K562 (cell line): ENCODE data around the gene DCAF5. TPM values are rescaled to one million over a fixed set of nuclear protein-coding genes. Genes with fewer than 3 reads are reported as not detected.

Experiments
- ARHGAP35 ChIP-seq: fragments of 450-650 bp; IDR thresholded peaks from 2 replicates; pipeline ENCODE4 v1.6.1; 2018; ENCODE audit not compliant: partially characterized antibody
- ATF7 ChIP-seq: fragments of 450-650 bp; IDR thresholded peaks from 2 replicates; pipeline ENCODE4 v1.7.1; 2014; ENCODE audit warnings: mild to moderate bottlenecking, moderate library complexity
- CHD1 ChIP-seq: fragments of 200-600 bp; sonication (generic); IDR thresholded peaks from one replicate; pipeline ENCODE4 v1.6.1; 2012; ENCODE audit warnings: mild to moderate bottlenecking, moderate library complexity, low read length, inconsistent platforms
- FOXA3 ChIP-seq, 2 experiments: fragments of 450-650 bp in 1 of 2; sonication (generic) in 1 of 2; formaldehyde crosslinking; IDR thresholded peaks in 1 of 2; conservative IDR thresholded peaks in 1 of 2; 2 replicates each; pipeline versions ENCODE4 v1.4.0 to v1.8.0; 2020 to 2022; ENCODE audit warnings: mild to moderate bottlenecking in 2 of 2, missing genetic modification reagents in 1 of 2
- IFI16 ChIP-seq: fragments of 250-450 bp; sonication (Bioruptor Pico); IDR thresholded peaks from 2 replicates; pipeline ENCODE4 v2.1.2; 2022; ENCODE audit warnings: mild to moderate bottlenecking, inconsistent platforms
- KDM5B ChIP-seq: fragments of 200-600 bp; sonication (generic); IDR thresholded peaks from 2 replicates; pipeline ENCODE4 v1.6.1; 2012; ENCODE audit warnings: low read depth, mild to moderate bottlenecking, moderate library complexity, low read length, control low read depth, inconsistent platforms; ENCODE audit not compliant: insufficient replicate concordance
- KLF1 ChIP-seq: fragments of 450-650 bp; IDR thresholded peaks from 2 replicates; pipeline ENCODE4 v1.6.1; 2016; ENCODE audit warnings: missing genetic modification characterization, missing compliant biosample characterization
- MIER1 ChIP-seq: fragments of 450-650 bp; IDR thresholded peaks from 2 replicates; pipeline ENCODE4 v1.6.1; 2016; ENCODE audit warnings: antibody characterized with exemption, mild to moderate bottlenecking, low read depth
- POLR2H ChIP-seq: IDR thresholded peaks from 2 replicates; pipeline ENCODE4 v1.6.1; 2016; ENCODE audit warnings: missing genetic modification characterization, low read depth, mild to moderate bottlenecking, control low read depth, missing compliant biosample characterization, moderate library complexity
- RAD51 ChIP-seq: fragments of 450-650 bp; IDR thresholded peaks from 2 replicates; pipeline ENCODE4 v1.7.1; 2016; ENCODE audit warnings: low read depth, mild to moderate bottlenecking, borderline replicate concordance
- SMARCE1 ChIP-seq: fragments of 450-650 bp; IDR thresholded peaks from 2 replicates; pipeline ENCODE4 v1.7.1; 2016; ENCODE audit warnings: mild to moderate bottlenecking
- SREBF2 ChIP-seq: sonication (generic); formaldehyde crosslinking; IDR thresholded peaks from 2 replicates; pipeline ENCODE4 v1.4.0; 2020; ENCODE audit warnings: mild to moderate bottlenecking, missing genetic modification reagents
- TCF3 ChIP-seq: sonication (generic); formaldehyde crosslinking; IDR thresholded peaks from 2 replicates; pipeline ENCODE4 v1.4.0; 2020; ENCODE audit warnings: mild to moderate bottlenecking, missing genetic modification reagents
- TEAD4 ChIP-seq, 2 experiments: sonication (generic) in 1 of 2; formaldehyde crosslinking in 1 of 2; IDR thresholded peaks; 2 replicates each; pipeline versions ENCODE4 v1.6.1 to v1.8.0; 2012 to 2022; ENCODE audit warnings: borderline replicate concordance in 1 of 2, inconsistent platforms in 1 of 2, low read length in 1 of 2, mild to moderate bottlenecking in 1 of 2, missing genetic modification reagents in 1 of 2
- ZBTB7A ChIP-seq: IDR thresholded peaks from 2 replicates; pipeline ENCODE4 v1.6.1; 2011; ENCODE audit warnings: low read depth, mild to moderate bottlenecking, low read length, moderate library complexity, borderline replicate concordance; ENCODE audit not compliant: control insufficient read depth
- polyA plus RNA-seq, 8 experiments: library from polyadenylated mRNA; depleted of rRNA in 4 of 8; stranded (reverse) in 5 of 8; unstranded in 3 of 8; fragments of >200 nt; fragmentation: Nextera tagmentation in 2 of 8; fragmentation: Illumina TruSeq in 1 of 8; extraction: Ambion mirVana in 2 of 8; extraction: Trizol in 1 of 8; gene quantifications; 2 replicates each; pipeline versions ENCODE4 v1.2.1 to v1.2.3, GENCODE V29; 2011 to 2014; ENCODE audit warnings: inconsistent platforms in 1 of 8, missing spikeins in 1 of 8
- total RNA-seq, 7 experiments: library from RNA; depleted of rRNA in 6 of 7; stranded (reverse); fragments of >200 nt in 6 of 7; fragmentation: Illumina TruSeq in 2 of 7; extraction: Trizol in 2 of 7; gene quantifications; 2 replicates each; pipeline versions ENCODE4 v1.2.1 to v1.2.3, GENCODE V29; 2011 to 2021; ENCODE audit warnings: low replicate concordance in 1 of 7
- TF ChIP-seq, protein P1 (sequence below), 2 experiments: fragments of 450-650 bp in 1 of 2; sonication (generic) in 1 of 2; formaldehyde crosslinking in 1 of 2; IDR thresholded peaks; 2 replicates each; pipeline versions ENCODE4 v1.7.1 to v1.9.0; 2016 to 2022; ENCODE audit warnings: inconsistent platforms in 1 of 2, mild to moderate bottlenecking in 1 of 2, missing genetic modification reagents in 1 of 2

DCAF5 gene
- total and polyA plus RNA-seq, 9 of the 15 experiments (the other 6 are each of a cell fraction or from before 2014, with no cell fraction given): 5.6 to 24.1 (median 12.7) TPM

DNA sequence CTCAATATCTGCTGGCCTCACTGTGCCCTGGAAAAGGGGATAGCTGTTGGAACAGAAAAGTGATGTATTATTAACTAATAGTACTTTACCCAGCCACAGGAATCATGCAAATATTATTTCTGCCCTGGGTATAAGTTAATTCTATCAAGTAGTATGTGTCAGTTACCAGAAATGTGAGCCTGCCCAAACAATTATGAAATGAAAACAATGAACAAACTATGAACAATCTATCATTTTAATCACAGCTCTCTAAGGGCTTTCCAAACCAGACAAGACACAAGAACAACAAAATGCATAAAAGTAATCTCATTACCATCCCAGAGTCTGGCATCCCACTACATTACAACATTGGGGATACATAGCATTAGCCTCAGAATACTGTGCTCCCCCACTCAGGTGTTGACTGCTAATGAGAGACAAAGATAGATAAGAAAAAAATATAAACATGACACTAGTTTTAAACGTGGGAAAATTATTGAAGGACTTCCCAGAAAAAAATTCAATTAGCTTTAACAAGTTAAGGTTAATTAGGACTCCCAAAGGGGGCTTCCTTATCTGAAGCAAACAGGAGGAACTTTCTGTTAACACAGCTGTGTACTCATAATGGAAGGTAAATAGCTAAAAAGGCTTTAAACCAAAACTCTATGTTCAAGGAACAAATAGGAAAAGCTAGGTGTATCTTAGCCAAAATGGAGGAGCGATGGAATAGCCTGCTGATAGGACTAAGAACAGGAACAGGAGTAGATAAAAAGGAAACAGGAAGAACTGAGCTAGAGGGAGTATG lies 3.3 kb downstream of the DCAF5 start (continued):
- TF ChIP-seq, protein P1, sequence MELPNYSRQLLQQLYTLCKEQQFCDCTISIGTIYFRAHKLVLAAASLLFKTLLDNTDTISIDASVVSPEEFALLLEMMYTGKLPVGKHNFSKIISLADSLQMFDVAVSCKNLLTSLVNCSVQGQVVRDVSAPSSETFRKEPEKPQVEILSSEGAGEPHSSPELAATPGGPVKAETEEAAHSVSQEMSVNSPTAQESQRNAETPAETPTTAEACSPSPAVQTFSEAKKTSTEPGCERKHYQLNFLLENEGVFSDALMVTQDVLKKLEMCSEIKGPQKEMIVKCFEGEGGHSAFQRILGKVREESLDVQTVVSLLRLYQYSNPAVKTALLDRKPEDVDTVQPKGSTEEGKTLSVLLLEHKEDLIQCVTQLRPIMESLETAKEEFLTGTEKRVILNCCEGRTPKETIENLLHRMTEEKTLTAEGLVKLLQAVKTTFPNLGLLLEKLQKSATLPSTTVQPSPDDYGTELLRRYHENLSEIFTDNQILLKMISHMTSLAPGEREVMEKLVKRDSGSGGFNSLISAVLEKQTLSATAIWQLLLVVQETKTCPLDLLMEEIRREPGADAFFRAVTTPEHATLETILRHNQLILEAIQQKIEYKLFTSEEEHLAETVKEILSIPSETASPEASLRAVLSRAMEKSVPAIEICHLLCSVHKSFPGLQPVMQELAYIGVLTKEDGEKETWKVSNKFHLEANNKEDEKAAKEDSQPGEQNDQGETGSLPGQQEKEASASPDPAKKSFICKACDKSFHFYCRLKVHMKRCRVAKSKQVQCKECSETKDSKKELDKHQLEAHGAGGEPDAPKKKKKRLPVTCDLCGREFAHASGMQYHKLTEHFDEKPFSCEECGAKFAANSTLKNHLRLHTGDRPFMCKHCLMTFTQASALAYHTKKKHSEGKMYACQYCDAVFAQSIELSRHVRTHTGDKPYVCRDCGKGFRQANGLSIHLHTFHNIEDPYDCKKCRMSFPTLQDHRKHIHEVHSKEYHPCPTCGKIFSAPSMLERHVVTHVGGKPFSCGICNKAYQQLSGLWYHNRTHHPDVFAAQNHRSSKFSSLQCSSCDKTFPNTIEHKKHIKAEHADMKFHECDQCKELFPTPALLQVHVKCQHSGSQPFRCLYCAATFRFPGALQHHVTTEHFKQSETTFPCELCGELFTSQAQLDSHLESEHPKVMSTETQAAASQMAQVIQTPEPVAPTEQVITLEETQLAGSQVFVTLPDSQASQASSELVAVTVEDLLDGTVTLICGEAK (IDR thresholded peaks at IDR 0.05): peak; percentile 48; the same call in 1 of the 2 replicates
- TF ChIP-seq, protein P1 (CRISPR knock-in tag; IDR thresholded peaks at IDR 0.05): no peak
- TF ChIP-seq KLF1 (no peak), SREBF2 (CRISPR knock-in tag) (no peak), FOXA3 (CRISPR knock-in tag; conservative IDR thresholded peaks at IDR 0.05 in 1 of 2, IDR thresholded peaks at IDR 0.05 in 1 of 2) (peak; percentile 37 to 80; a peak in 2 of 4 replicates), POLR2H (no peak), IFI16 (no peak), ARHGAP35 (no peak), ZBTB7A (no peak), RAD51 (0 out of 2 replicates have a peak, but pooled peaks have one; percentile 8), TEAD4 (IDR thresholded peaks at IDR 0.05; ENCODE audit: low read length) (peak; percentile 21; the same call in 1 of the 2 replicates), TEAD4 (CRISPR knock-in tag; IDR thresholded peaks at IDR 0.05; ENCODE audit: borderline replicate concordance) (no peak), SMARCE1 (0 out of 2 replicates have a peak, but pooled peaks have one; percentile 22), TCF3 (CRISPR knock-in tag) (peak; percentile 52), KDM5B (no peak), MIER1 (no peak), ATF7 (no peak), CHD1 (no peak)
